Activated CD4-positive, alpha-beta T cell treated with anti-CD3 and anti-CD28 coated beads for 36 hours (primary cell): ENCODE data around the gene DGUOK. TPM values are rescaled to one million over a fixed set of nuclear protein-coding genes. Genes with fewer than 3 reads are reported as not detected.

Source experiments
- ATAC-seq: fragments of 200-7000 bp; cut with Tn5 transposase; one replicate; pipeline ENCODE4 v1.10.0; 2021; ENCODE audit warnings: mild to moderate bottlenecking, moderate library complexity
- CTCF ChIA-PET: fragments of 350-600 bp; sonication (Branson Sonifier 250); formaldehyde crosslinking; loops from one replicate; lab custom pipeline; 2021; ENCODE audit warnings: antibody characterized with exemption; lab: Charles Lee
- POLR2A ChIA-PET: fragments of 350-600 bp; sonication (Branson Sonifier 250); formaldehyde crosslinking; loops from one replicate; lab custom pipeline; 2021; ENCODE audit warnings: antibody characterized with exemption, inconsistent platforms; lab: Charles Lee
- DNase-seq: peaks from one replicate; pipeline ENCODE4 v3.0.0-alpha.2; 2020
- H3K27ac Mint-ChIP-seq: one replicate; pipeline ENCODE4 v1.8.0; 2021; ENCODE audit warnings: mixed read lengths
- H3K27me3 Mint-ChIP-seq: one replicate; pipeline ENCODE4 v1.8.0; 2021; ENCODE audit warnings: mixed read lengths
- H3K36me3 Mint-ChIP-seq: one replicate; pipeline ENCODE4 v1.8.0; 2021; ENCODE audit warnings: low read depth, mixed read lengths
- H3K4me1 Mint-ChIP-seq: one replicate; pipeline ENCODE4 v1.8.0; 2021; ENCODE audit warnings: mixed read lengths
- H3K4me3 Mint-ChIP-seq: one replicate; pipeline ENCODE4 v1.8.0; 2021; ENCODE audit warnings: mild to moderate bottlenecking, moderate library complexity, mixed read lengths
- H3K9me3 Mint-ChIP-seq: one replicate; pipeline ENCODE4 v1.8.0; 2021; ENCODE audit warnings: low read depth, mixed read lengths
- intact Hi-C, 2 experiments: fragments of 100-400 bp; cut with DNase I in 1 of 2; cut with micrococcal nuclease in 1 of 2; formaldehyde crosslinking; loops; one replicate each; pipeline versions ENCODE4 v1.14.2 to v1.15.1; 2022 to 2024; cut with DNase I, micrococcal nuclease
- total RNA-seq, 2 experiments: library from RNA; stranded (reverse); gene quantifications; one replicate each; pipeline ENCODE4 v1.2.3, GENCODE V29; 2021

The DGUOK gene
- total RNA-seq, 2 experiments from 2014 or later, result 97.6 to 119 TPM

GRCh38 chr2:73985308-73986084 is 58.8 kb downstream of the DGUOK start:
- Mint-ChIP-seq H3K9me3 (peaks cover 4% of the 10 kb centered on the region), H3K27ac (peak overlapping the region; percentile 73), H3K27me3 (no peaks in the 10 kb centered on the region), H3K36me3 (peaks cover 44% of the 10 kb centered on the region), H3K4me3 (peak overlapping the region; percentile 87), H3K4me1 (peaks cover 71% of the 10 kb centered on the region)
- intact Hi-C loops, result loop anchor here (1.0 to 10.0 kb wide), 12 partner anchors 17 to 249 kb away; partner anchors contain the start of genes BOLA3 (in 1 of the 2), DGUOK (in 1 of the 2), STAMBP (in 1 of the 2) and TPRKB (in 1 of the 2)
- ChIA-PET CTCF (interaction anchor here (2.3 to 2.9 kb wide), 2 partner anchors 16 to 47 kb away, joined by 10 to 16 read pairs; no protein-coding TSS in a partner anchor), POLR2A (interaction anchor here (0.6 to 1.4 kb wide), 4 partner anchors 10 to 473 kb away, joined by 3 to 4 read pairs (median 3); partner anchors contain the start of genes STAMBP and WBP1)
- DNase-seq, result peak; percentile 83
- ATAC-seq, result peak; percentile 47

- peaks cover 48% of the 10 kb centered on the region for H3K36me3 Mint-ChIP-seq
- H3K27me3 Mint-ChIP-seq, result no peaks in the 10 kb centered on the region
- POLR2A ChIA-PET, result interaction anchor here (0.6 to 2.3 kb wide), 7 partner anchors 9 to 472 kb away, joined by 3 to 9 read pairs (median 4); partner anchors contain the start of genes TPRKB and WBP1
- intact Hi-C loops, result loop anchor here (1.0 to 10.0 kb wide), 9 partner anchors 41 to 161 kb away; partner anchors contain the start of genes BOLA3 (in 1 of the 2), DGUOK (in 1 of the 2) and STAMBP (in 1 of the 2)
- peak overlapping the region; percentile 73 for H3K27ac Mint-ChIP-seq
- H3K4me3 Mint-ChIP-seq, result peak overlapping the region; percentile 87
- H3K4me1 Mint-ChIP-seq, result peaks cover 67% of the 10 kb centered on the region
- DNase-seq (peak; percentile 72), ATAC-seq (peak; percentile 20)
- H3K9me3 Mint-ChIP-seq, result peaks cover 7% of the 10 kb centered on the region
- CTCF ChIA-PET, result interaction anchor here (0.6 to 2.9 kb wide), 9 partner anchors 10 to 163 kb away, joined by 3 to 16 read pairs (median 4); no protein-coding TSS in a partner anchor
These were observed 59.5 kb downstream of the DGUOK start for GRCh38 chr2:73986085-73986681.

GRCh38 chr2:73987109-73987947 is 60.6 kb downstream of the DGUOK start:
- CTCF ChIA-PET, result interaction anchor here (0.5 to 2.9 kb wide), 19 partner anchors 9 to 165 kb away, joined by 3 to 16 read pairs (median 4); no protein-coding TSS in a partner anchor
- POLR2A ChIA-PET, result interaction anchor here (0.8 to 2.3 kb wide), 4 partner anchors 8 to 23 kb away, joined by 4 to 9 read pairs (median 6); no protein-coding TSS in a partner anchor
- ATAC-seq, result peak; percentile 36
- Mint-ChIP-seq H3K4me3 (peak overlapping the region; percentile 87), H3K27ac (peak overlapping the region; percentile 73), H3K36me3 (peaks cover 56% of the 10 kb centered on the region), H3K27me3 (no peaks in the 10 kb centered on the region), H3K9me3 (peaks cover 10% of the 10 kb centered on the region), H3K4me1 (peaks cover 63% of the 10 kb centered on the region)
- intact Hi-C loops, result loop anchor here (1.0 to 10.0 kb wide), 9 partner anchors 40 to 160 kb away; partner anchors contain the start of genes BOLA3 (in 1 of the 2) and DGUOK (in 1 of the 2)
- peak; percentile 74 for DNase-seq

GRCh38 chr2:73987948-73988700 is 61.4 kb downstream of the DGUOK start:
- POLR2A ChIA-PET, result interaction anchor here (0.8 to 2.3 kb wide), 4 partner anchors 9 to 24 kb away, joined by 5 to 9 read pairs (median 6); no protein-coding TSS in a partner anchor
- Mint-ChIP-seq H3K4me1 (peaks cover 64% of the 10 kb centered on the region), H3K9me3 (peaks cover 10% of the 10 kb centered on the region), H3K27me3 (no peaks in the 10 kb centered on the region), H3K36me3 (peaks cover 64% of the 10 kb centered on the region), H3K4me3 (peak overlapping the region; percentile 87), H3K27ac (peak overlapping the region; percentile 8)
- DNase-seq (no peak), ATAC-seq (no peak)
- intact Hi-C loops, result loop anchor here (1.0 to 10.0 kb wide), 10 partner anchors 13 to 159 kb away; partner anchors contain the start of genes BOLA3 (in 1 of the 2) and DGUOK (in 1 of the 2)
- CTCF ChIA-PET, result interaction anchor here (0.5 to 2.9 kb wide), 15 partner anchors 9 to 166 kb away, joined by 3 to 16 read pairs (median 3); no protein-coding TSS in a partner anchor

GRCh38 chr2:73989972-73990371 is 63.3 kb downstream of the DGUOK start:
- no peak for DNase-seq
- Mint-ChIP-seq H3K9me3 (peaks cover 10% of the 10 kb centered on the region), H3K4me1 (peaks cover 70% of the 10 kb centered on the region), H3K27me3 (no peaks in the 10 kb centered on the region), H3K27ac (no peak overlapping the region), H3K36me3 (peaks cover 72% of the 10 kb centered on the region), H3K4me3 (no peak overlapping the region)
- ATAC-seq, result no peak
- POLR2A ChIA-PET, result no interaction called here
- CTCF ChIA-PET, result no interaction called here
- intact Hi-C loops, result loop anchor here in 1 of 2 experiments (5.0 to 10.0 kb wide), 4 partner anchors 37 to 157 kb away; partner anchors contain the start of gene BOLA3

- Mint-ChIP-seq H3K4me1 (peaks cover 73% of the 10 kb centered on the region), H3K27ac (peak overlapping the region; percentile 11), H3K4me3 (no peak overlapping the region), H3K9me3 (peaks cover 10% of the 10 kb centered on the region), H3K27me3 (no peaks in the 10 kb centered on the region), H3K36me3 (peaks cover 73% of the 10 kb centered on the region)
- ChIA-PET POLR2A (no interaction called here), CTCF (no interaction called here)
- intact Hi-C loops, result no loop called here
- no peak for DNase-seq
- ATAC-seq, result no peak
These were observed 63.9 kb downstream of the DGUOK start for GRCh38 chr2:73990531-73990930.

GRCh38 chr2:73992036-73992435 is 65.4 kb downstream of the DGUOK start:
- intact Hi-C loops, result no loop called here
- Mint-ChIP-seq H3K4me3 (no peak overlapping the region), H3K27ac (peak overlapping the region; percentile 44), H3K4me1 (peaks cover 74% of the 10 kb centered on the region), H3K27me3 (no peaks in the 10 kb centered on the region), H3K36me3 (peaks cover 64% of the 10 kb centered on the region), H3K9me3 (peaks cover 10% of the 10 kb centered on the region)
- ATAC-seq (no peak), DNase-seq (no peak)
- ChIA-PET POLR2A (no interaction called here), CTCF (interaction anchor here (0.6 to 0.7 kb wide), 2 partner anchors 73 to 165 kb away, joined by 3 read pairs; no protein-coding TSS in a partner anchor)

- Mint-ChIP-seq H3K4me1 (peaks cover 78% of the 10 kb centered on the region), H3K27me3 (no peaks in the 10 kb centered on the region), H3K36me3 (peaks cover 53% of the 10 kb centered on the region), H3K4me3 (no peak overlapping the region), H3K9me3 (peaks cover 10% of the 10 kb centered on the region), H3K27ac (peak overlapping the region; percentile 53)
- CTCF ChIA-PET, result no interaction called here
- DNase-seq, result no peak
- ATAC-seq, result no peak
- POLR2A ChIA-PET, result interaction anchor here (0.5 kb wide), 1 partner anchor 168 kb away, joined by 3 read pairs; no protein-coding TSS in a partner anchor
- intact Hi-C loops, result no loop called here
These were observed 66.7 kb downstream of the DGUOK start for GRCh38 chr2:73993376-73993775.

GRCh38 chr2:73993778-73994177 is 67.1 kb downstream of the DGUOK start:
- H3K36me3 Mint-ChIP-seq, result peaks cover 50% of the 10 kb centered on the region
- peak overlapping the region; percentile 53 for H3K27ac Mint-ChIP-seq
- H3K4me3 Mint-ChIP-seq, result no peak overlapping the region
- POLR2A ChIA-PET, result interaction anchor here (0.6 kb wide), 1 partner anchor 127 kb away, joined by 3 read pairs; no protein-coding TSS in a partner anchor
- peaks cover 79% of the 10 kb centered on the region for H3K4me1 Mint-ChIP-seq
- DNase-seq (peak; percentile 45), ATAC-seq (peak; percentile 30)
- intact Hi-C loops, result no loop called here
- H3K27me3 Mint-ChIP-seq, result no peaks in the 10 kb centered on the region
- H3K9me3 Mint-ChIP-seq, result peaks cover 10% of the 10 kb centered on the region
- CTCF ChIA-PET, result no interaction called here
